IPS DF 6.9 (cell line): ENCODE data around the gene COPS3.
"Not testable (repeated sequence)": the region's sequence is repeated elsewhere in the genome, so short reads cannot be mapped to it uniquely, and the experiment has no call there.

ENCODE experiments used
- DNase-seq: peaks from one replicate; pipeline ENCODE4 v3.0.0-alpha.2; 2013; ENCODE audit warnings: low read depth, low spot score
- H3K27ac ChIP-seq: one replicate; pipeline ENCODE4 v1.5.1; 2013; ENCODE audit warnings: low read length, control low read depth
- H3K27me3 ChIP-seq: 2 replicates; pipeline ENCODE4 v1.6.1; 2013; ENCODE audit warnings: mild to moderate bottlenecking, low read length; ENCODE audit not compliant: control insufficient read depth, insufficient read depth
- H3K36me3 ChIP-seq: 2 replicates; pipeline ENCODE4 v1.6.1; 2013; ENCODE audit warnings: low read length; ENCODE audit not compliant: control insufficient read depth, insufficient read depth
- H3K4me1 ChIP-seq: 2 replicates; pipeline ENCODE4 v1.6.1; 2013; ENCODE audit warnings: low read length; ENCODE audit not compliant: control insufficient read depth, insufficient read depth
- H3K4me3 ChIP-seq: 2 replicates; pipeline ENCODE4 v1.5.1; 2013; ENCODE audit warnings: mild to moderate bottlenecking, low read length
- H3K9me3 ChIP-seq: 2 replicates; pipeline ENCODE4 v1.6.1; 2013; ENCODE audit warnings: low read length, inconsistent platforms; ENCODE audit not compliant: control insufficient read depth, insufficient read depth
- WGBS: extraction: QIAGEN DNeasy Blood & Tissue Kit; methylation state at CpG from one replicate; pipeline ENCODE4 v1.1.7; 2013; ENCODE audit warnings: mixed read lengths, missing lambda C conversion rate; ENCODE audit not compliant: insufficient read length, insufficient coverage; 5-methylcytosine and 5-hydroxymethylcytosine counted together

The COPS3 gene

DNA sequence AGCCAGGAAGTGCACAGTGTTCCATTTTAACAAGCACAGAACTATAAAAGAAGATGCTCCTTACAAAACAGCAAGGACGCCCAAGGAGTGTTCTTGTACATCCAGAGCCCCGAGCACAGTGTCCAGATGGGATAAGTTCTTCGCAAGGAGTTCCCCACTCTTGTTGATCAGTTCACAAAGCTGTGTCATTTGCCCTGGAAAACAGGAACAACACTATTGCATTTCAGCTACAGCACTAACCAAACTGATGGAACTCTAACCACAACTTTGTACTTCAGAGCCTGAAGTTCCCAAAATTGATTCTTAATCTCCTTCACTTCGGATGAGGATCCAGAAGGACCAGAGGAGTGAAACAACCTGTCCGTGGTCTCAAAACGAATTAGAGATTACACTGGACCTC, 5.1 kb downstream of the COPS3 start:
- no peak for DNase-seq
- Histone ChIP-seq H3K9me3 (no peaks in the 10 kb centered on the region), H3K36me3 (peaks cover 3% of the 10 kb centered on the region; the same call in 1 of the 2 replicates), H3K27me3 (no peaks in the 10 kb centered on the region), H3K4me1 (no peaks in the 10 kb centered on the region), H3K4me3 (no peak overlapping the region), H3K27ac (no peak overlapping the region)
- no CpG with 5 or more reads among the region's 6 CpGs for WGBS

DNA sequence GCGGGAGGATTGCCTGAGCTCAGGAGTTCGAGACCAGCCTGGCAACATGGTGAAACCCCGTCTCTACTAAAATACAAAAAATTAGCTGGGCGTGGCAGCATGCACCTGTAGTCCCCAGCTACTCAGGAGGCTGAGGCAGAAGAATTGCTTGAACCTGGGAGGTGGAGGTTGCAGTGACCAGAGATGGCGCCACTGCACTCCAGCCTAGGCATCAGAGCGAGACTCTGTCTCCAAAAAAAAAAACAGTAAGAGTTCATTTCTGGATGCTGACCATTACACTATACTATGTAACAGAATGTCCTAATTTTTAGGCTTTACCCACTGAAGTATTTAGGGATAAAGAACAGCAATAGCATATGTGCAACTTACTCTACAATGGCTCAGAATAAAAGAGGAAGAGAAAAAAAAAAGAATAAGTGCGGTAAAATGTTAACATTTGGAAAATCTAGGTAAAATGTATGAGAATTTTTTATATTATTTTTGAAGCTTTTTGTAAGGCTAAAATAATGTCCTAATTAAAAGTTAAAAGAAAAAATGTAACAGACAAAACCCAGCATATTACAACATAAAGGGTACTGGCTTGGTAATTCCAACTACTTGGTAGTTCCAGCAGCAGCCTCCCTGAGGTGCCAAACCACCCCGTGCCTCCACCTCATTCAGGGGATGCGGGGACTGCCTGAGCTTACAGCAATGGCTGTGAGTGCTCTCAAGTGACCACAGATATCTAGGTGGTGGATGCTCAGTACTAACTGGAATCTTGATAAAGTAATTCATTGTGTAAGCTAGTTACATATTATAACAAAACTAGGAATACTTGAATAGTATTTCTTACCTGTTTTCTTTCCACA, 10.9 kb downstream of the COPS3 start:
- DNase-seq: peak; percentile 16
- H3K9me3 ChIP-seq: no peaks in the 10 kb centered on the region
- WGBS: 87% methylated on average over 1 of the region's 9 CpGs
- peaks cover 8% of the 10 kb centered on the region; the same call in 1 of the 2 replicates for H3K36me3 ChIP-seq
- no peak overlapping the region for H3K27ac ChIP-seq
- H3K27me3 ChIP-seq: no peaks in the 10 kb centered on the region
- no peaks in the 10 kb centered on the region for H3K4me1 ChIP-seq
- no peak overlapping the region for H3K4me3 ChIP-seq

DNA sequence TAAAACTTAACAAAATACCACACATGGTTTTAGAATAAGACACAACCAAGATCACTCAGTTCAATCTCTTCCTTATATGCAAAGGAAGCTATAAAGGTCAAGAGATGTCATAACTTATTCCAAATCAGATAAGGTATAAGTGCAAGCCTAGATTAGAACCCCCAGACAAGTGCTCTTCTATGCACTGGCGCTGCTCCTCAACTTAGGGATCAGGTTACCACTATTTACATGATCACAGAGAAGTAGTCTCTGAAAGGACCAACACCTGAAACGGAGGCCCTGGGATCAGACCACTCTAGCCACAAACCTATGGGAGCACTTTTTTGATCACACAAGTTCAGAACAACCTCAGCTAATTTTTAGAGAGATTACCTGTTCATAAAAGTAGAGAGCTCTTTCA, 16.6 kb downstream of the COPS3 start:
- DNase-seq: no peak
- Histone ChIP-seq H3K9me3 (no peaks in the 10 kb centered on the region), H3K36me3 (peaks cover 14% of the 10 kb centered on the region), H3K27me3 (no peaks in the 10 kb centered on the region), H3K4me1 (no peaks in the 10 kb centered on the region), H3K27ac (no peak overlapping the region), H3K4me3 (no peak overlapping the region)
- WGBS: no CpG with 5 or more reads among the region's 2 CpGs

DNA sequence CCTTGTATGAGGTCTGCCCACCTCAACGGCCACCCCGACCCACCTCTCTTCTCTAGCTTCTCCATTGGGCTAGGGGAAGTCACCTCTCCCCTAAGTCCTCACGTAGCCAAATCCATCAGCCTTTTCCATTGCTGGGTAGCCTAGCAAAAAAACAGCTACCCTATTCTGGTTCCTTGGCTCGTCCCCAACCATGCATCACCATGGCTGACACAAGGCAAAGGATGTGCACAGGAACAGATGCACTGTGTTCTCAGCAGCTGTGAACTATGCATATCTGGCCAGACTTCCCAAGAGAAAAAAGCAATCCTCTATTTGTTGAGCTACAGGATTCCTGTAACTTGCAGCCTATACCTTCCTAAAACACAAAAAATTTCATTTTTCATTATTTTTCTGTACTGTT, 22.0 kb downstream of the COPS3 start:
- no CpG with 5 or more reads among the region's 4 CpGs for WGBS
- Histone ChIP-seq H3K36me3 (peaks cover 14% of the 10 kb centered on the region), H3K9me3 (no peaks in the 10 kb centered on the region), H3K27me3 (no peaks in the 10 kb centered on the region), H3K27ac (no peak overlapping the region), H3K4me3 (no peak overlapping the region), H3K4me1 (no peaks in the 10 kb centered on the region)
- DNase-seq: no peak

DNA sequence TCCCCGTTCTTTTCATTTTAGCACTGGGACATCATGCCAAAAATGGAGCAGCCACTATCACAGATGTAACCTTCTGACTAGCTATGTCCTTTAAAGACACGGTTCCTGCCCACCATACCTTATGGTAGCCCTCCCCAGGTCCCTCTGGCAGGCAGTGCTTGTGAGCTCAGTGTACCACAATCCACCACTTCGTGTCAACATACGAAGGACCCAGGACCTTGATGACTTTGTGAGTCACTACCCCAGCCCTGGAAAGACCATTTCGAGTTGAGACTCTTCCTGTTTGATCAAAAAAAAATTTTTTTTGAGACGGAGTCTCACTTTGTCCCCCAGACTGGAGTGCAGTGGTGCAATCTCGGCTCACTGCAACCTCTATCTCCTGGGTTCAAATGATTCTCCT, 23.0 kb downstream of the COPS3 start:
- Histone ChIP-seq H3K4me1 (no peaks in the 10 kb centered on the region), H3K27ac (no peak overlapping the region), H3K27me3 (no peaks in the 10 kb centered on the region), H3K9me3 (no peaks in the 10 kb centered on the region), H3K4me3 (no peak overlapping the region), H3K36me3 (peaks cover 14% of the 10 kb centered on the region)
- no peak for DNase-seq
- WGBS: no CpG with 5 or more reads among the region's 7 CpGs

DNA sequence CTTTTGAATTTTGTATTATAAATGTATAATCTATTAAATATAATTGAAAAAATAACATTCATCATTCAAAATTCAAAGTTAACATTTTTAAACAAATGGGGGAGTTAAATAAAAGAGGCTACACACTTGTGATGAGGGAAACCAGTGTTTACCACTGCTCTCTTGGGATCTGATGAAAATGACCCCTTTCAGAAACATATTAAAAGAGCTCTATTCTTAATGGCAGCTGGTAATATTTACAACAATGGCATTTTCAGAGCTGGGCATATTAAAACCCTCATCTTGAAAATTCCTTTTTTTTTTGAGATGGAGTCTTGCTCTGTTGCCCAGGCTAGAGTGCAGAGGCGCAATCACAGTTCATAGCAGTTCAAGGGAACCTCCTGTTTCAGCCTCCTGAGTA, 24.7 kb downstream of the COPS3 start:
- H3K27ac ChIP-seq: no peak overlapping the region
- no CpG with 5 or more reads among the region's 1 CpG for WGBS
- H3K4me3 ChIP-seq: no peak overlapping the region
- no peak for DNase-seq
- H3K36me3 ChIP-seq: peaks cover 21% of the 10 kb centered on the region
- no peaks in the 10 kb centered on the region for H3K4me1 ChIP-seq
- H3K9me3 ChIP-seq: no peaks in the 10 kb centered on the region
- H3K27me3 ChIP-seq: no peaks in the 10 kb centered on the region

DNA sequence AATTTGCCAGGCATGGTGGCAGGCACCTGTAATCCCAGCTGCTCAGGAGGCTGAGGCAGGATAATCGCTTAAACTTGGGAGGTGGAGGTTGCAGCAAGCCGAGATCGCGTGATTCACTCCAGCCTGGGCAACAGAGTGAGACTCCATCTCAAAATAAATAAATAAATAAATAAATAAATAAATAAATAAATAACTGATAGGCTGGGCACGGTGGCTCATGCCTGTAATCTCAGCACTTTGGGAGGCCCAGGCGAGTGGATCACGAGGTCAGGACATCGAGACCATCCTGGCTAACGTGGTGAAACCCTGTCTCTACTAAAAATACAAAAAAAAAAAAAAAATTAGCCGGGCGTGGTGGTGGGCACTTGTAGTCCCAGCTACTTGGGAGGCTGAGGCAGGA, 25.4 kb downstream of the COPS3 start:
- not testable (repeated sequence) for H3K4me3 ChIP-seq, H3K27me3 ChIP-seq, DNase-seq, H3K9me3 ChIP-seq, H3K27ac ChIP-seq, H3K4me1 ChIP-seq
- no CpG with 5 or more reads among the region's 11 CpGs for WGBS
- peaks cover 21% of the 10 kb centered on the region for H3K36me3 ChIP-seq

DNA sequence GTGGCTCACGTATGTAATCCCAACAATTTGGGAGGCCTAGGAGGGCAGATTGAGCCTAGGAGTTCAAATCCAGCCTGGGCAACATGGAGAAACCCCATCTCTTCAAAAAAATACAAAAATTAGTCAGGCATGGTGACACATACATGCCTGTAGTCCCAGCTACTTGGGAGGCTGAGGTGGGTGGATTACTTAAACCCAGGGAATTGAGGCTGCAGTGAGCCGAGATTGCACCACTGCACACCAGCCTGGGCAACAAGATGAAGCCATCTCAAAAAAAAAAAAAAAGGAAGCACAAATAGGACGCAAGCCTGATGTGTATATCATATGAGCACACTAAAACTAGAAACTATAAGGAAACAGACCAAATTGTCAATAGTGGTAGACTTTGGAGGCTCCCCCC, 27.0 kb downstream of the COPS3 start:
- Histone ChIP-seq H3K4me1 (no peaks in the 10 kb centered on the region), H3K27me3 (no peaks in the 10 kb centered on the region), H3K9me3 (no peaks in the 10 kb centered on the region), H3K27ac (no peak overlapping the region), H3K36me3 (peaks cover 15% of the 10 kb centered on the region; the same call in 1 of the 2 replicates), H3K4me3 (no peak overlapping the region)
- no peak for DNase-seq
- WGBS: no CpG with 5 or more reads among the region's 3 CpGs

DNA sequence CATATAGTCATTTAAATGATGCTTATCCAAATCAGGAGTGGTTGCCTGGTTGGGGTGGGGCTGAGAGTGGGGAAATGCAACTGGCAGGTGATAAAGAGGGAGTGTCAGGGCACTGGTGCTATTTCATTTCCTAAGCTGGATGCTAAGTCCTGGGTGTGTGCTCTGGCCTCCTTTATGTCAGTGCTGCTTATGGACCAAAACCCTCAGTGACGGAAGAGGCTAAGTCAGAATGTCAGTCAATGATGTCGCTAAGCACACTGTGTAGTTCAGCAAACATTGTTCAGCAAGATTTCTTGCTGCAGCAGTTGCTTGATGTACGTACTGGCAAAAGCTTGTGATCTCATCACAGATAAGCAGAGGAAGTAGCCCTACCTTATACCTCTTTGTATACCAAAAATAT, 27.6 kb downstream of the COPS3 start:
- H3K9me3 ChIP-seq: no peaks in the 10 kb centered on the region
- peaks cover 16% of the 10 kb centered on the region; the same call in 1 of the 2 replicates for H3K36me3 ChIP-seq
- H3K4me1 ChIP-seq: no peaks in the 10 kb centered on the region
- H3K27me3 ChIP-seq: no peaks in the 10 kb centered on the region
- H3K27ac ChIP-seq: no peak overlapping the region
- no peak overlapping the region for H3K4me3 ChIP-seq
- no peak for DNase-seq
- no CpG with 5 or more reads among the region's 3 CpGs for WGBS

DNA sequence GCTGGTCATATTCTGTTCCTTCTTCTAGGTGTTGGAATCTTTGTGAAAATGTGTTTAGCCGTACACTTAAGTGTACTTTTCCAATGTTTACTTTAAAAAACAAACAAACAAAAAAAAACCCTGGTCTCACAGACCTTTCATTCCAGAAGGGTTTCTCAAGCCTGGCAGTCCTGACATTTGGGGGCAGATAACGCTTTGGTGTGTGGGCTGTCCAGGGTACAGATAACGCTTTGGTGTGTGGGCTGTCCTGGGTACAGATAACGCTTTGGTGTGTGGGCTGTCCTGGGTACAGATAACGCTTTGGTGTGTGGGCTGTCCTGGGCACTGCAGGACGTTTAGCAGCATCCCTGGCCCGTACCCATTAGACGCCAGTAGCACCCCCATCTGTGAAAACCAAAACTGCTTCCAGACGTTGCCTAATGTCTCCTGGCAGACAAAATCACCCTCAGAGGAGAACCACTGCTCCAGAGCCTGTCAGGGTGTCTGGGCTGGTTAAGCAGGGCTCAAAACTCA, 28.8 kb downstream of the COPS3 start:
- no peak overlapping the region for H3K4me3 ChIP-seq
- H3K4me1 ChIP-seq: no peaks in the 10 kb centered on the region
- H3K27ac ChIP-seq: no peak overlapping the region
- H3K9me3 ChIP-seq: no peaks in the 10 kb centered on the region
- no peak for DNase-seq
- H3K36me3 ChIP-seq: peaks cover 27% of the 10 kb centered on the region; the same call in 1 of the 2 replicates
- no CpG with 5 or more reads among the region's 9 CpGs for WGBS
- H3K27me3 ChIP-seq: no peaks in the 10 kb centered on the region

DNA sequence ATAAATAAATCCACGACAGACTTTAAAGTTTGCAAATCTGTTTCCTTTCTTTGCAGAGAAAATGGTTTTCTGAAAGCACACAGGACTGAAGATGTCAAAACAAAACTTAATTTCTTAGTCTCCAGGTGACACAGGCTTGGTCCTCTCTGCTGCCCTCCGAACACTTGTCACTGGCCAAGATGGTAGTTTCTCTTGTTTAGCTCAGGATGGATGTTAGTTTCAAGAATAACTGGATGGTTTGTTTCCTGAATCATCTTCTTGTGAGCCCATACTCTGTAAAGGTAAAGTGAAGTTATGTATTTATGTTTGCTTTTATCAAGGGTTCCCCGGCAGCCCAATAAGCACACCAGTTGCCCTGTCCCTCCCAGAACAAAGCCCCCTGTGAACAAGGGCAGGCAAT, 34.2 kb downstream of the COPS3 start:
- DNase-seq: no peak
- H3K27ac ChIP-seq: no peak overlapping the region
- WGBS: no CpG with 5 or more reads among the region's 3 CpGs
- no peak overlapping the region for H3K4me3 ChIP-seq
- H3K9me3 ChIP-seq: no peaks in the 10 kb centered on the region
- H3K36me3 ChIP-seq: peaks cover 14% of the 10 kb centered on the region; the same call in 1 of the 2 replicates
- no peaks in the 10 kb centered on the region for H3K4me1 ChIP-seq
- no peaks in the 10 kb centered on the region for H3K27me3 ChIP-seq
